Liver (tissue), 9 donors: ENCODE results near the gene RPAP2. TPM values are rescaled to one million over a fixed set of nuclear protein-coding genes. Genes with fewer than 3 reads are reported as not detected.

Source experiments
- DNase-seq: peaks from one replicate; pipeline ENCODE4 v3.0.0-alpha.2; 2017; ENCODE audit warnings: low spot score
- H3K27ac ChIP-seq, 2 donors: one replicate each; pipeline ENCODE4 v1.7.0; 2013; ENCODE audit warnings: inconsistent platforms in 2 of 2, low read length in 2 of 2, control low read depth in 1 of 2, low read depth in 1 of 2, mild to moderate bottlenecking in 1 of 2
- H3K27me3 ChIP-seq, 4 donors: one replicate each; pipeline versions ENCODE4 v1.6.1 to v1.7.0; 2013; ENCODE audit warnings: low read length in 3 of 4, inconsistent platforms in 1 of 4, mild to moderate bottlenecking in 1 of 4, moderate library complexity in 1 of 4; ENCODE audit not compliant: control insufficient read depth in 4 of 4, insufficient read depth in 4 of 4
- H3K36me3 ChIP-seq, 4 donors: one replicate each; pipeline versions ENCODE4 v1.6.1 to v1.7.0; 2013; ENCODE audit warnings: low read length in 3 of 4, mild to moderate bottlenecking in 3 of 4, low read depth in 1 of 4, moderate library complexity in 1 of 4; ENCODE audit not compliant: control insufficient read depth in 4 of 4, insufficient read depth in 3 of 4
- H3K4me1 ChIP-seq, 4 donors: one replicate each; pipeline versions ENCODE4 v1.6.1 to v1.7.0; 2013; ENCODE audit warnings: low read length in 3 of 4, mild to moderate bottlenecking in 3 of 4, moderate library complexity in 1 of 4; ENCODE audit not compliant: control insufficient read depth in 4 of 4, insufficient read depth in 4 of 4
- H3K4me3 ChIP-seq, 3 donors: one replicate each; pipeline versions ENCODE4 v1.6.1 to v1.7.0; 2013; ENCODE audit warnings: low read length in 3 of 3, control low read depth in 1 of 3, low read depth in 1 of 3, mild to moderate bottlenecking in 1 of 3
- H3K9ac ChIP-seq, 2 donors: one replicate each; pipeline ENCODE4 v1.7.0; 2013; ENCODE audit warnings: low read length in 2 of 2, mild to moderate bottlenecking in 2 of 2, moderate library complexity in 2 of 2, control low read depth in 1 of 2, low read depth in 1 of 2
- H3K9me3 ChIP-seq, 4 donors: one replicate each; pipeline versions ENCODE4 v1.6.1 to v1.7.0; 2013; ENCODE audit warnings: low read length in 3 of 4; ENCODE audit not compliant: control insufficient read depth in 4 of 4
- EGR1 ChIP-seq, 2 donors: IDR thresholded peaks; 2 replicates each; pipeline ENCODE4 v1.6.1; 2016 to 2018; ENCODE audit warnings: antibody characterized with exemption in 2 of 2, low read depth in 2 of 2
- FOXA1 ChIP-seq: IDR thresholded peaks from 2 replicates; pipeline ENCODE4 v1.6.1; 2016; ENCODE audit warnings: antibody characterized with exemption
- HNF4A ChIP-seq, 2 donors: conservative IDR thresholded peaks; 2 replicates each; pipeline ENCODE4 v1.6.1; 2016; ENCODE audit warnings: antibody characterized with exemption in 2 of 2, mild to moderate bottlenecking in 2 of 2
- HNF4G ChIP-seq: IDR thresholded peaks from 2 replicates; pipeline ENCODE4 v1.6.1; 2016; ENCODE audit warnings: antibody characterized with exemption
- JUND ChIP-seq, 2 donors: IDR thresholded peaks; 2 replicates each; pipeline ENCODE4 v1.6.1; 2016; ENCODE audit warnings: antibody characterized with exemption in 2 of 2
- NR2F2 ChIP-seq: IDR thresholded peaks from 2 replicates; pipeline ENCODE4 v1.6.1; 2016; ENCODE audit warnings: antibody characterized with exemption
- RAD21 ChIP-seq, 2 donors: IDR thresholded peaks; 2 replicates each; pipeline ENCODE4 v1.6.1; 2016; ENCODE audit warnings: antibody characterized with exemption in 2 of 2, mild to moderate bottlenecking in 2 of 2
- TAF1 ChIP-seq: conservative IDR thresholded peaks from 2 replicates; pipeline ENCODE4 v1.6.1; 2016; ENCODE audit warnings: antibody characterized with exemption, mild to moderate bottlenecking
- ZBTB33 ChIP-seq: IDR thresholded peaks from 2 replicates; pipeline ENCODE4 v1.6.1; 2016; ENCODE audit warnings: antibody characterized with exemption
- WGBS: extraction: QIAGEN DNeasy Blood & Tissue Kit; methylation state at CpG from one replicate; pipeline ENCODE4 v1.1.7; 2013; 5-methylcytosine and 5-hydroxymethylcytosine counted together
- polyA plus RNA-seq, 2 donors: library from polyadenylated mRNA; stranded (reverse) in 1 of 2; unstranded in 1 of 2; fragments of 200-250 nt in 1 of 2; fragments of >200 nt in 1 of 2; fragmentation: Nextera tagmentation in 1 of 2; extraction: Ambion mirVana in 1 of 2; gene quantifications; one replicate each; pipeline versions ENCODE4 v1.2.1 to v1.2.3, GENCODE V29; 2013 to 2015
- total RNA-seq, 2 donors: library from RNA; depleted of rRNA; stranded (reverse); fragments of >200 nt; gene quantifications; one replicate each; pipeline ENCODE4 v1.2.3, GENCODE V29; 2014
- TF ChIP-seq, protein P1 (sequence below): IDR thresholded peaks from 2 replicates; pipeline ENCODE4 v1.6.1; 2016; ENCODE audit warnings: antibody characterized with exemption, mild to moderate bottlenecking
- TF ChIP-seq, protein P2 (sequence below): fragments of 150-350 bp; IDR thresholded peaks from 2 replicates; pipeline ENCODE4 v1.5.1; 2017; ENCODE audit warnings: improper control_type of control experiment, low read depth, low read length; ENCODE audit not compliant: missing input control
- donor health status: healthy.
- donor health status: healthy.
- donor health status: healthy.
- donor health status: healthy.
- donor health status: healthy.

Gene RPAP2
- total and polyA plus RNA-seq, 4 donors: 2.7 to 8.6 (median 4.4) TPM

GRCh38 chr1:92398519-92398918, 99.7 kb downstream of the RPAP2 start (continued):
- TF ChIP-seq, protein P1, sequence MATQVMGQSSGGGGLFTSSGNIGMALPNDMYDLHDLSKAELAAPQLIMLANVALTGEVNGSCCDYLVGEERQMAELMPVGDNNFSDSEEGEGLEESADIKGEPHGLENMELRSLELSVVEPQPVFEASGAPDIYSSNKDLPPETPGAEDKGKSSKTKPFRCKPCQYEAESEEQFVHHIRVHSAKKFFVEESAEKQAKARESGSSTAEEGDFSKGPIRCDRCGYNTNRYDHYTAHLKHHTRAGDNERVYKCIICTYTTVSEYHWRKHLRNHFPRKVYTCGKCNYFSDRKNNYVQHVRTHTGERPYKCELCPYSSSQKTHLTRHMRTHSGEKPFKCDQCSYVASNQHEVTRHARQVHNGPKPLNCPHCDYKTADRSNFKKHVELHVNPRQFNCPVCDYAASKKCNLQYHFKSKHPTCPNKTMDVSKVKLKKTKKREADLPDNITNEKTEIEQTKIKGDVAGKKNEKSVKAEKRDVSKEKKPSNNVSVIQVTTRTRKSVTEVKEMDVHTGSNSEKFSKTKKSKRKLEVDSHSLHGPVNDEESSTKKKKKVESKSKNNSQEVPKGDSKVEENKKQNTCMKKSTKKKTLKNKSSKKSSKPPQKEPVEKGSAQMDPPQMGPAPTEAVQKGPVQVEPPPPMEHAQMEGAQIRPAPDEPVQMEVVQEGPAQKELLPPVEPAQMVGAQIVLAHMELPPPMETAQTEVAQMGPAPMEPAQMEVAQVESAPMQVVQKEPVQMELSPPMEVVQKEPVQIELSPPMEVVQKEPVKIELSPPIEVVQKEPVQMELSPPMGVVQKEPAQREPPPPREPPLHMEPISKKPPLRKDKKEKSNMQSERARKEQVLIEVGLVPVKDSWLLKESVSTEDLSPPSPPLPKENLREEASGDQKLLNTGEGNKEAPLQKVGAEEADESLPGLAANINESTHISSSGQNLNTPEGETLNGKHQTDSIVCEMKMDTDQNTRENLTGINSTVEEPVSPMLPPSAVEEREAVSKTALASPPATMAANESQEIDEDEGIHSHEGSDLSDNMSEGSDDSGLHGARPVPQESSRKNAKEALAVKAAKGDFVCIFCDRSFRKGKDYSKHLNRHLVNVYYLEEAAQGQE: no peak
- TF ChIP-seq NR2F2 (no peak), RAD21 (IDR thresholded peaks at IDR 0.05) (no peak), HNF4A (conservative IDR thresholded peaks at IDR 0.05) (no peak)

GRCh38 chr1:92399076-92399475, 100.2 kb downstream of the RPAP2 start:
- no peak overlapping the region for H3K9ac ChIP-seq
- H3K27me3 ChIP-seq: no peaks in the 10 kb centered on the region
- no peak for DNase-seq
- no peaks in the 10 kb centered on the region for H3K4me1 ChIP-seq
- no peak overlapping the region for H3K4me3 ChIP-seq
- H3K36me3 ChIP-seq: no peaks in the 10 kb centered on the region
- H3K9me3 ChIP-seq: peaks cover 0 to 13% (median 7%) of the 10 kb centered on the region in 4 donors
- H3K27ac ChIP-seq: no peak overlapping the region
- TF ChIP-seq ZBTB33 (no peak), EGR1 (IDR thresholded peaks at IDR 0.05; ENCODE audit: low read depth in 2 of 2) (no peak), NR2F2 (no peak), HNF4G (no peak)

- TF ChIP-seq JUND (IDR thresholded peaks at IDR 0.05): no peak
- TF ChIP-seq, protein P2, sequence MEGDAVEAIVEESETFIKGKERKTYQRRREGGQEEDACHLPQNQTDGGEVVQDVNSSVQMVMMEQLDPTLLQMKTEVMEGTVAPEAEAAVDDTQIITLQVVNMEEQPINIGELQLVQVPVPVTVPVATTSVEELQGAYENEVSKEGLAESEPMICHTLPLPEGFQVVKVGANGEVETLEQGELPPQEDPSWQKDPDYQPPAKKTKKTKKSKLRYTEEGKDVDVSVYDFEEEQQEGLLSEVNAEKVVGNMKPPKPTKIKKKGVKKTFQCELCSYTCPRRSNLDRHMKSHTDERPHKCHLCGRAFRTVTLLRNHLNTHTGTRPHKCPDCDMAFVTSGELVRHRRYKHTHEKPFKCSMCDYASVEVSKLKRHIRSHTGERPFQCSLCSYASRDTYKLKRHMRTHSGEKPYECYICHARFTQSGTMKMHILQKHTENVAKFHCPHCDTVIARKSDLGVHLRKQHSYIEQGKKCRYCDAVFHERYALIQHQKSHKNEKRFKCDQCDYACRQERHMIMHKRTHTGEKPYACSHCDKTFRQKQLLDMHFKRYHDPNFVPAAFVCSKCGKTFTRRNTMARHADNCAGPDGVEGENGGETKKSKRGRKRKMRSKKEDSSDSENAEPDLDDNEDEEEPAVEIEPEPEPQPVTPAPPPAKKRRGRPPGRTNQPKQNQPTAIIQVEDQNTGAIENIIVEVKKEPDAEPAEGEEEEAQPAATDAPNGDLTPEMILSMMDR: no peak
- no peak for TF ChIP-seq NR2F2
- TF ChIP-seq FOXA1: no peak
- TF ChIP-seq ZBTB33: no peak
- TF ChIP-seq HNF4A (conservative IDR thresholded peaks at IDR 0.05): no peak
- no peak for TF ChIP-seq EGR1 (IDR thresholded peaks at IDR 0.05; ENCODE audit: low read depth in 2 of 2)
- TF ChIP-seq TAF1: no peak
- Histone ChIP-seq H3K36me3 (no peaks in the 10 kb centered on the region), H3K9me3 (peaks cover 0 to 13% (median 6%) of the 10 kb centered on the region in 4 donors), H3K4me1 (no peaks in the 10 kb centered on the region), H3K4me3 (no peak overlapping the region), H3K27me3 (no peaks in the 10 kb centered on the region), H3K9ac (no peak overlapping the region), H3K27ac (no peak overlapping the region)
- no peak for DNase-seq
- WGBS: 82% methylated on average over 1 of the region's 1 CpG
Measured at GRCh38 chr1:92404661-92405060, 105.8 kb downstream of the RPAP2 start.
